Activated CD8-positive, alpha-beta T cell treated with anti-CD3 and anti-CD28 coated beads, Interleukin-2, amount 10 ng/mL, durations not matched to agents 7 days and 5 days (primary cell): ENCODE measurements around the gene SHC4. TPM values are rescaled to one million over a fixed set of nuclear protein-coding genes. Genes with fewer than 3 reads are reported as not detected.
A peak's percentile ranks its signal among the peaks of the same experiment; 100 is the strongest.

Source experiments
- ATAC-seq: fragments of 150-1000 bp; cut with Tn5 transposase; one replicate; pipeline ENCODE4 v1.10.0; 2021; ENCODE audit warnings: moderate library complexity
- CTCF ChIA-PET: fragments of 350-600 bp; sonication (Branson Sonifier 250); formaldehyde crosslinking; loops from one replicate; lab custom pipeline; 2021; ENCODE audit warnings: antibody characterized with exemption; lab: Charles Lee
- POLR2A ChIA-PET: fragments of 350-600 bp; sonication (Branson Sonifier 250); formaldehyde crosslinking; loops from one replicate; lab custom pipeline; 2021; ENCODE audit warnings: antibody characterized with exemption; lab: Charles Lee
- DNase-seq: peaks from one replicate; pipeline ENCODE4 v3.0.0-alpha.2; 2020
- H3K27ac Mint-ChIP-seq: one replicate; pipeline ENCODE4 v1.8.0; 2021; ENCODE audit warnings: mild to moderate bottlenecking, mixed read lengths
- H3K27me3 Mint-ChIP-seq: one replicate; pipeline ENCODE4 v1.8.0; 2021; ENCODE audit warnings: low read depth, mixed read lengths
- H3K36me3 Mint-ChIP-seq: one replicate; pipeline ENCODE4 v1.8.0; 2021; ENCODE audit warnings: low read depth, mixed read lengths
- H3K4me1 Mint-ChIP-seq: one replicate; pipeline ENCODE4 v1.8.0; 2021; ENCODE audit warnings: low read depth, mixed read lengths
- H3K4me3 Mint-ChIP-seq: one replicate; pipeline ENCODE4 v1.8.0; 2021; ENCODE audit warnings: mild to moderate bottlenecking, mixed read lengths
- H3K9me3 Mint-ChIP-seq: one replicate; pipeline ENCODE4 v1.8.0; 2022; ENCODE audit warnings: mixed read lengths; ENCODE audit not compliant: insufficient read depth
- total RNA-seq, 2 experiments: library from RNA; stranded (reverse); gene quantifications; one replicate each; pipeline ENCODE4 v1.2.3, GENCODE V29; 2021

Gene SHC4
- total RNA-seq, 2 experiments from 2014 or later, result 0.65 to 0.66 TPM

GRCh38 chr15:48842501-48842900 lies 121.2 kb downstream of the SHC4 start:
- peaks cover 6% of the 10 kb centered on the region for H3K27me3 Mint-ChIP-seq
- CTCF ChIA-PET, result no interaction called here

GRCh38 chr15:48834756-48835155 lies 129.0 kb downstream of the SHC4 start:
- Mint-ChIP-seq H3K9me3 (peaks cover 6% of the 10 kb centered on the region), H3K27ac (no peak overlapping the region), H3K36me3 (no peaks in the 10 kb centered on the region), H3K27me3 (peaks cover 18% of the 10 kb centered on the region), H3K4me1 (no peaks in the 10 kb centered on the region), H3K4me3 (no peak overlapping the region)
- CTCF ChIA-PET, result no interaction called here
- POLR2A ChIA-PET, result no interaction called here
- DNase-seq (no peak), ATAC-seq (no peak)

More at GRCh38 chr15:48842501-48842900, 121.2 kb downstream of the SHC4 start:
- no peak for ATAC-seq
- POLR2A ChIA-PET, result no interaction called here
- no peak overlapping the region for H3K4me3 Mint-ChIP-seq
- no peak overlapping the region for H3K27ac Mint-ChIP-seq
- H3K9me3 Mint-ChIP-seq, result no peaks in the 10 kb centered on the region
- DNase-seq, result no peak
- H3K4me1 Mint-ChIP-seq, result no peaks in the 10 kb centered on the region
- H3K36me3 Mint-ChIP-seq, result no peaks in the 10 kb centered on the region

- no peaks in the 10 kb centered on the region for H3K36me3 Mint-ChIP-seq
- no peak overlapping the region for H3K27ac Mint-ChIP-seq
- ATAC-seq, result no peak
- H3K9me3 Mint-ChIP-seq, result peaks cover 6% of the 10 kb centered on the region
- CTCF ChIA-PET, result no interaction called here
- peaks cover 17% of the 10 kb centered on the region for H3K27me3 Mint-ChIP-seq
- no peak overlapping the region for H3K4me3 Mint-ChIP-seq
- no peaks in the 10 kb centered on the region for H3K4me1 Mint-ChIP-seq
- no peak for DNase-seq
- POLR2A ChIA-PET, result interaction anchor here (0.6 kb wide), 1 partner anchor 819 kb away, joined by 3 read pairs; no protein-coding TSS in a partner anchor
These were observed 130.0 kb downstream of the SHC4 start for GRCh38 chr15:48833526-48834239.

GRCh38 chr15:48832648-48833047 lies 131.1 kb downstream of the SHC4 start:
- no peak overlapping the region for H3K27ac Mint-ChIP-seq
- DNase-seq (no peak), ATAC-seq (no peak)
- H3K36me3 Mint-ChIP-seq, result no peaks in the 10 kb centered on the region
- H3K4me1 Mint-ChIP-seq, result no peaks in the 10 kb centered on the region
- H3K4me3 Mint-ChIP-seq, result no peak overlapping the region
- ChIA-PET CTCF (no interaction called here), POLR2A (no interaction called here)
- peaks cover 6% of the 10 kb centered on the region for H3K9me3 Mint-ChIP-seq
- peaks cover 17% of the 10 kb centered on the region for H3K27me3 Mint-ChIP-seq

- ChIA-PET CTCF (no interaction called here), POLR2A (no interaction called here)
- DNase-seq (no peak), ATAC-seq (no peak)
- Mint-ChIP-seq H3K9me3 (peaks cover 6% of the 10 kb centered on the region), H3K27me3 (peaks cover 16% of the 10 kb centered on the region), H3K4me1 (no peaks in the 10 kb centered on the region), H3K36me3 (no peaks in the 10 kb centered on the region), H3K4me3 (no peak overlapping the region), H3K27ac (no peak overlapping the region)
These were observed 134.8 kb downstream of the SHC4 start for GRCh38 chr15:48828906-48829305.

- H3K4me1 Mint-ChIP-seq, result no peaks in the 10 kb centered on the region
- peaks cover 6% of the 10 kb centered on the region for H3K9me3 Mint-ChIP-seq
- POLR2A ChIA-PET, result no interaction called here
- ATAC-seq, result no peak
- no peaks in the 10 kb centered on the region for H3K36me3 Mint-ChIP-seq
- CTCF ChIA-PET, result no interaction called here
- no peak overlapping the region for H3K4me3 Mint-ChIP-seq
- H3K27ac Mint-ChIP-seq, result no peak overlapping the region
- DNase-seq, result no peak
- H3K27me3 Mint-ChIP-seq, result peaks cover 17% of the 10 kb centered on the region
These were observed 135.2 kb downstream of the SHC4 start for GRCh38 chr15:48828471-48828870.

- POLR2A ChIA-PET, result no interaction called here
- ATAC-seq, result no peak
- no peaks in the 10 kb centered on the region for H3K4me1 Mint-ChIP-seq
- H3K9me3 Mint-ChIP-seq, result no peaks in the 10 kb centered on the region
- DNase-seq, result no peak
- H3K27me3 Mint-ChIP-seq, result peaks cover 31% of the 10 kb centered on the region
- CTCF ChIA-PET, result no interaction called here
- H3K27ac Mint-ChIP-seq, result no peak overlapping the region
- H3K36me3 Mint-ChIP-seq, result no peaks in the 10 kb centered on the region
- no peak overlapping the region for H3K4me3 Mint-ChIP-seq
These were observed 138.6 kb downstream of the SHC4 start for GRCh38 chr15:48825075-48825474.

- ATAC-seq (no peak), DNase-seq (no peak)
- no peak overlapping the region for H3K4me3 Mint-ChIP-seq
- H3K36me3 Mint-ChIP-seq, result no peaks in the 10 kb centered on the region
- H3K27me3 Mint-ChIP-seq, result peaks cover 29% of the 10 kb centered on the region
- CTCF ChIA-PET, result no interaction called here
- H3K9me3 Mint-ChIP-seq, result no peaks in the 10 kb centered on the region
- no peak overlapping the region for H3K27ac Mint-ChIP-seq
- H3K4me1 Mint-ChIP-seq, result no peaks in the 10 kb centered on the region
- POLR2A ChIA-PET, result no interaction called here
These were observed 140.0 kb downstream of the SHC4 start for GRCh38 chr15:48823706-48824105.

GRCh38 chr15:48823237-48823636 lies 140.5 kb downstream of the SHC4 start:
- no peaks in the 10 kb centered on the region for H3K9me3 Mint-ChIP-seq
- ATAC-seq (no peak), DNase-seq (no peak)
- CTCF ChIA-PET, result no interaction called here
- POLR2A ChIA-PET, result no interaction called here
- peaks cover 29% of the 10 kb centered on the region for H3K27me3 Mint-ChIP-seq
- no peak overlapping the region for H3K27ac Mint-ChIP-seq
- no peaks in the 10 kb centered on the region for H3K36me3 Mint-ChIP-seq
- H3K4me1 Mint-ChIP-seq, result no peaks in the 10 kb centered on the region
- H3K4me3 Mint-ChIP-seq, result no peak overlapping the region

- no peak for DNase-seq
- ATAC-seq, result no peak
- Mint-ChIP-seq H3K27me3 (peaks cover 19% of the 10 kb centered on the region), H3K4me1 (peaks cover 16% of the 10 kb centered on the region), H3K4me3 (no peak overlapping the region), H3K36me3 (peaks cover 2% of the 10 kb centered on the region), H3K27ac (no peak overlapping the region), H3K9me3 (no peaks in the 10 kb centered on the region)
- ChIA-PET POLR2A (no interaction called here), CTCF (no interaction called here)
These were observed 149.4 kb downstream of the SHC4 start for GRCh38 chr15:48814286-48814685.

GRCh38 chr15:48811325-48811958 lies 152.3 kb downstream of the SHC4 start:
- peaks cover 17% of the 10 kb centered on the region for H3K27me3 Mint-ChIP-seq

More at GRCh38 chr15:48811325-48811958, 152.3 kb downstream of the SHC4 start:
- peak overlapping the region; percentile 0 for H3K27ac Mint-ChIP-seq
- ChIA-PET CTCF (interaction anchor here (0.7 to 2.9 kb wide), 11 partner anchors 10 to 477 kb away, joined by 3 to 17 read pairs (median 4); partner anchors contain the start of gene GALK2), POLR2A (interaction anchor here (0.7 to 1.7 kb wide), 9 partner anchors 10 to 1543 kb away, joined by 3 to 16 read pairs (median 3); partner anchors contain the start of genes COPS2, EID1 and GABPB1)
- no peaks in the 10 kb centered on the region for H3K9me3 Mint-ChIP-seq
- no peak for DNase-seq
- no peak for ATAC-seq
- peaks cover 30% of the 10 kb centered on the region for H3K4me1 Mint-ChIP-seq
- peaks cover 11% of the 10 kb centered on the region for H3K36me3 Mint-ChIP-seq
- H3K4me3 Mint-ChIP-seq, result peak overlapping the region; percentile 95
